ENCODE data around the gene DCAF12.

The DCAF12 gene

DNA sequence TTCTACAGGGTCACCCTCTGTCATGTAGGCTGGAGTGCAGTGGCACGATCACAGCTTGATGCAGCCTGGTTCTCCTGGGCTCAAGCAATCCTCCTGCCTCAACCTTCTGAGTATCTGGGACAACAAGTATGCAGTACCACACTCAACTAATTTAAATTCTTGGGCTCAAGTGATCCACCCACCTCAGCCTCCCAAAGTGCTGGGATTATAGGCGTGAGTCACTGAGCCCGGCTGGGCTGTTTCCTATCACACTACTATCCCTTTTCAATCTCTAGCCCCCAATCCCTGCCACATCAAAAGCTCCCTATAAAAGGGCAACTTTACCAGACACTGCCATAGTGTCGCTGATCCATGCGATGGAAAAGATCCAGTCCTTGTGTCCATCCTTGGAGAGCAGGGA lies 20.4 kb downstream of the DCAF12 start:
- H3K4me3 ChIP-seq (ENCODE audit: low read length) = no peak overlapping the region
- no peak for DNase-seq (ENCODE audit: low read depth)
- TF ChIP-seq, protein P1, sequence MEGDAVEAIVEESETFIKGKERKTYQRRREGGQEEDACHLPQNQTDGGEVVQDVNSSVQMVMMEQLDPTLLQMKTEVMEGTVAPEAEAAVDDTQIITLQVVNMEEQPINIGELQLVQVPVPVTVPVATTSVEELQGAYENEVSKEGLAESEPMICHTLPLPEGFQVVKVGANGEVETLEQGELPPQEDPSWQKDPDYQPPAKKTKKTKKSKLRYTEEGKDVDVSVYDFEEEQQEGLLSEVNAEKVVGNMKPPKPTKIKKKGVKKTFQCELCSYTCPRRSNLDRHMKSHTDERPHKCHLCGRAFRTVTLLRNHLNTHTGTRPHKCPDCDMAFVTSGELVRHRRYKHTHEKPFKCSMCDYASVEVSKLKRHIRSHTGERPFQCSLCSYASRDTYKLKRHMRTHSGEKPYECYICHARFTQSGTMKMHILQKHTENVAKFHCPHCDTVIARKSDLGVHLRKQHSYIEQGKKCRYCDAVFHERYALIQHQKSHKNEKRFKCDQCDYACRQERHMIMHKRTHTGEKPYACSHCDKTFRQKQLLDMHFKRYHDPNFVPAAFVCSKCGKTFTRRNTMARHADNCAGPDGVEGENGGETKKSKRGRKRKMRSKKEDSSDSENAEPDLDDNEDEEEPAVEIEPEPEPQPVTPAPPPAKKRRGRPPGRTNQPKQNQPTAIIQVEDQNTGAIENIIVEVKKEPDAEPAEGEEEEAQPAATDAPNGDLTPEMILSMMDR (conservative IDR thresholded peaks at IDR 0.05; ENCODE audit: low read length) = no peak

DNA sequence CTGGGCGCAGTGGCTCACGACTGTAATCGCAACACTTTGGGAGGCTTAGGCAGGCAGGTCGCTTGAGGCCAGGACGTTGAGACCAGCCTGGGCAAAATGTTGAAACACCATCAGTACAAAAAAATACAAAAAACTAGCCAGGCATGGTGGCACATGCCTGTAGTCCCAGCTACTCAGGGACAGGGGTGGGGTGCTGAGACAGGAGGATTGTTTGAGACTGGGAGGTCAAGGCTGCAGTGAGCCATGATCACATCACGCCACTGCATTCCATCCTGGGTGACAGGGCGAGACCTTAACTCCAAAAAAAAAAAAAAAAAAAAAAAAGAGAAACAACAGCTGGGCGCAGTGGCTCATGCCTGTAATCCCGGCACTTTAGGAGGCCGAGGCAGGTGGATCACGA lies 23.7 kb downstream of the DCAF12 start:
- TF ChIP-seq, protein P1 (conservative IDR thresholded peaks at IDR 0.05; ENCODE audit: low read length) = no peak
- DNase-seq (ENCODE audit: low read depth) = no peak
- H3K4me3 ChIP-seq (ENCODE audit: low read length) = no peak overlapping the region

DNA sequence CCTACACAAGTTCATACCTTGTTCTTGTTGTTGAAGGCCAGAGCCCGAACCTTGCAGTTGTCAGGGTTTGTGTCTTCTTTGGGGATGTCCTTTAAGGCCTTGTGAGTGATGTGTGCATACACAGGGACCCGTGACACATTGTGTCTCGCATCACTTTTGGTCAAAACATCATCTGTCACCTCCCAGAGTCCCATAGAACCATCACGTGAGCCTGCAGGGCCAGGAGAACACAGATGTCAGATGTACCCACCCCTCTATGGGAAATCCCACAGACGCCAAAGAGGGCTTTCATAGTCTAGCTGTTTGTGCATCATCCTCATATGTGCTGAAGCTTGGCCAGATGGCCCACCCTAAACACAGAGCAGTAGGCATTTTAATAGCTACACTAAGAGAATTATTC lies 28.2 kb downstream of the DCAF12 start:
- no peak for DNase-seq (ENCODE audit: low read depth)
- H3K4me3 ChIP-seq (ENCODE audit: low read length) = no peak overlapping the region
- TF ChIP-seq, protein P1 (conservative IDR thresholded peaks at IDR 0.05; ENCODE audit: low read length) = no peak

DNA sequence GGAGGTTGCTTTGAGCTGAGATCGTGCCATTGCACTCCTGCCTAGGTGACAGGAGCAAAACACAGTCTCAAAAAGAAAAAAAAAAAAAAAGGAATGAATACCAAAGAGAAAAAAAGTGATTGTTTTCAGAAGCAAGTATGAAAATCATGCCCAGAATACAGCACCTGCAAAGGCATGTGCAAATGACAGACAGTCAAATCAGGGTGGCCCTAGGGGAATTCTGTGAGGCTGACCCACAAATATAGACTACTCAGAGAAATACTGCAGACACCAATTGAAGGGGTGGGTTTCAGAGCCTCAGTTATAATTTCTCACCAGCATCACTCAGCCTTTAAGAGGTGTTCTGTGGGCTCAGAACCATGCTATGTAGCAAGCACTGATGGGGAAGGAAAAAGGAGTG lies 28.6 kb downstream of the DCAF12 start:
- TF ChIP-seq, protein P1 (conservative IDR thresholded peaks at IDR 0.05; ENCODE audit: low read length) = no peak
- no peak overlapping the region for H3K4me3 ChIP-seq (ENCODE audit: low read length)
- no peak for DNase-seq (ENCODE audit: low read depth)

DNA sequence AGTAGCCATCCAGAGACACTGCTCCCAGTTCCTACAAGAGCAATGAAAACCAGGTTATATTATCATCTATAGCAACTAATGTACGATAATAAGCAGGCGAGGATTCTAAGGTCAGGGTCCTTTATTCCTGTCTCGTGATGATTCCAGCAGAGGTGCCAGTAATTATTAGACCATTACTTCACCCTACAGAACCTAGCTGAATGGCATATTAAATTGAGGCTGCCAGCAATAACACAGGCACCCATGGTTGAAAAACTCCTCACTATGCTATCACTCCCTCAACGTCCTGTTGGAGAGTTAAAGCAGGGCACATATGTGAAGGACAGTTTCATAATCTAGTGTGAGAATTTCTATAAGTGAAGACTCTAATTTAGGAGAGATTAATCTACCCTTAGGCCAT lies 29.7 kb downstream of the DCAF12 start:
- no peak for DNase-seq (ENCODE audit: low read depth)
- TF ChIP-seq, protein P1 (conservative IDR thresholded peaks at IDR 0.05; ENCODE audit: low read length) = no peak
- H3K4me3 ChIP-seq (ENCODE audit: low read length) = no peak overlapping the region

DNA sequence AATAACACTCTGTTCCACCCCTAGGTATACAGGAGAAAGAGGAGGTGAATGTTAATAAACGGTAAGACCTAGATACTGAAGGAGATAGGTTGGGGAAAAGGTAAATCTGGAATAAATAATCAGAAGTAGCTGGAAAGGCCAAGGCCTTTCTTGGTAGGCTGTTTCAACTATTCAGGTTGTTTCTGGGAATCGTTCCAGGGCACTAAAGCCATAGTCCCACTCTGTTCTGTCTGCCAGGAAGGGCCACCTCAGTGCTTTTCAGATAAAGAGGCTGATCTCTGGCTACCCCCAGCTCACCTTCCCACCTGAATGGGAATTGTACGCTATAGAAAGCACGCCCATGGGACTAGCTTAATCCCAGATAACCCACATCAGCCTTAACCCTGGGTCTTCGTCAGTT lies 32.9 kb downstream of the DCAF12 start:
- no peak overlapping the region for H3K4me3 ChIP-seq (ENCODE audit: low read length)
- TF ChIP-seq, protein P1 (conservative IDR thresholded peaks at IDR 0.05; ENCODE audit: low read length) = no peak
- DNase-seq (ENCODE audit: low read depth) = no peak

DNA sequence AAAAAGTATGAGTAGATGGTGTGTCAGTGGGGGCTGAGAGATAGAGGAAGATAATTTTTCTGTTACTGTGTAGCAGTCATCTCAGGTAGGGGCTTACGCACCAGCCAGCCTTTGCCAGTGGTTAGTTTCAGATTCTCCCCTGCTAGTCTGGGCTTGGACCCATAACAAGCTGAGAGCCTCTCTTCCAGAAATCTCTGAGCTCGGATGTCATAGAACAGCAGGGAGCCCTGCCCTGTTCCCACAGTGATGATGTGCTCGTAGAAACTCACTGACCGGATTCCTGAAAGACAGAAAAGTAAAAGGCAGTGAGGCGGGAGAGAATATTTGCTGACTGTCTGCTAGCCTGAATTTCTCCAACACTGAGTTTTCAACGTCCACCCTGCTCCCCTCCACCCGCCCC lies 37.2 kb downstream of the DCAF12 start:
- no peak for DNase-seq (ENCODE audit: low read depth)
- TF ChIP-seq, protein P1 (conservative IDR thresholded peaks at IDR 0.05; ENCODE audit: low read length) = no peak
- H3K4me3 ChIP-seq (ENCODE audit: low read length) = no peak overlapping the region
